NT2/D1 (cell line): ENCODE results near the gene FAM177A1.
"Not testable (repeated sequence)": the region's sequence is repeated elsewhere in the genome, so short reads cannot be mapped to it uniquely, and the experiment has no call there.

Source experiments
- SUZ12 ChIP-seq: IDR thresholded peaks from 2 replicates; pipeline ENCODE4 v1.6.1; 2011; ENCODE audit not compliant: insufficient read length, insufficient read depth; ENCODE audit errors: extremely low read depth
- YY1 ChIP-seq: IDR thresholded peaks from 2 replicates; pipeline ENCODE4 v1.6.1; 2011; ENCODE audit not compliant: insufficient read length, insufficient read depth

- not testable (repeated sequence) for TF ChIP-seq SUZ12, YY1
These were observed 48.6 kb downstream of the FAM177A1 start for GRCh38 chr14:35094645-35095044.
